MM.1S (cell line): ENCODE measurements around the gene BSN.

ENCODE experiments used
- DNase-seq: peaks from one replicate; pipeline ENCODE4 v3.0.0-alpha.2; 2015
- H2AFZ ChIP-seq: fragments of 300-600 bp; sonication (generic); 2 replicates; pipeline ENCODE4 v1.6.0; 2016; ENCODE audit warnings: antibody characterized with exemption, low read length
- H3F3A ChIP-seq: fragments of 300-600 bp; sonication (generic); 2 replicates; pipeline ENCODE4 v1.6.1; 2016; ENCODE audit warnings: mild to moderate bottlenecking, antibody characterized with exemption, low read length, moderate library complexity, mixed read lengths; ENCODE audit not compliant: insufficient read depth
- H3K27ac ChIP-seq: fragments of 300-600 bp; sonication (generic); 2 replicates; pipeline ENCODE4 v1.5.1; 2016; ENCODE audit warnings: mild to moderate bottlenecking, low read length
- H3K27me3 ChIP-seq: fragments of 300-600 bp; sonication (generic); replicated peaks from 2 replicates; pipeline ENCODE4 v1.6.0; 2016; ENCODE audit warnings: low read length; ENCODE audit not compliant: insufficient read depth
- H3K36me3 ChIP-seq: fragments of 300-600 bp; sonication (generic); replicated peaks from 2 replicates; pipeline ENCODE4 v1.6.1; 2016; ENCODE audit warnings: mild to moderate bottlenecking, low read length, mixed read lengths; ENCODE audit not compliant: insufficient read depth
- H3K4me1 ChIP-seq: fragments of 300-600 bp; sonication (generic); 2 replicates; pipeline ENCODE4 v1.6.1; 2016; ENCODE audit warnings: low read length, mixed read lengths
- H3K4me2 ChIP-seq: fragments of 300-600 bp; sonication (generic); 2 replicates; pipeline ENCODE4 v1.6.0; 2016; ENCODE audit warnings: low read depth, low read length
- H3K4me3 ChIP-seq: fragments of 300-600 bp; sonication (generic); 2 replicates; pipeline ENCODE4 v1.5.1; 2016; ENCODE audit warnings: low read length, mixed read lengths
- H3K79me2 ChIP-seq: fragments of 300-600 bp; sonication (generic); 2 replicates; pipeline ENCODE4 v1.6.1; 2016; ENCODE audit warnings: mixed run types, low read length, mixed read lengths
- H3K9ac ChIP-seq: fragments of 300-600 bp; sonication (generic); 2 replicates; pipeline ENCODE4 v1.6.1; 2016; ENCODE audit warnings: low read length, mixed read lengths
- H3K9me2 ChIP-seq: fragments of 300-600 bp; sonication (generic); replicated peaks from 2 replicates; pipeline ENCODE4 v1.6.1; 2016; ENCODE audit warnings: mild to moderate bottlenecking, low read length, mixed read lengths; ENCODE audit not compliant: insufficient read depth
- H3K9me3 ChIP-seq: fragments of 300-600 bp; sonication (generic); replicated peaks from 2 replicates; pipeline ENCODE4 v1.6.1; 2016; ENCODE audit warnings: mild to moderate bottlenecking, low read length, mixed read lengths; ENCODE audit not compliant: insufficient read depth
- H4K20me1 ChIP-seq: fragments of 300-600 bp; sonication (generic); 2 replicates; pipeline ENCODE4 v1.6.1; 2016; ENCODE audit warnings: mild to moderate bottlenecking, low read length, moderate library complexity, mixed read lengths; ENCODE audit not compliant: insufficient read depth
- EZH2 ChIP-seq: fragments of 300-600 bp; sonication (generic); optimal IDR thresholded peaks from 2 replicates; pipeline ENCODE3; 2017; ENCODE audit warnings: low read depth, mild to moderate bottlenecking, antibody characterized with exemption, low read length, mixed read lengths
- EZH2phosphoT487 ChIP-seq: fragments of 300-600 bp; sonication (generic); IDR thresholded peaks from 2 replicates; pipeline ENCODE4 v1.6.1; 2018; ENCODE audit warnings: antibody characterized with exemption, low read length
- TF ChIP-seq, protein P1 (sequence below): fragments of 300-600 bp; sonication (generic); IDR thresholded peaks from 2 replicates; pipeline ENCODE4 v1.5.1; 2016; ENCODE audit warnings: antibody characterized with exemption, low read length, mixed read lengths

Gene BSN

GRCh38 chr3:49518441-49518840 is 35.8 kb upstream of the BSN start:
- Histone ChIP-seq H3K36me3 (no peaks in the 10 kb centered on the region; the same call in 1 of the 2 replicates), H3K9me3 (no peaks in the 10 kb centered on the region), H2AFZ (no peak overlapping the region), H3K79me2 (0 out of 2 replicates have a peak, but pooled peaks cover 5% of the 10 kb centered on the region), H3K9ac (no peak overlapping the region), H3K27me3 (no peaks in the 10 kb centered on the region), H3K27ac (no peak overlapping the region), H3K4me1 (peaks cover 9% of the 10 kb centered on the region; the same call in 1 of the 2 replicates), H3K4me3 (no peak overlapping the region), H3K9me2 (no peaks in the 10 kb centered on the region), H3F3A (no peaks in the 10 kb centered on the region), H3K4me2 (no peak overlapping the region), H4K20me1 (no peaks in the 10 kb centered on the region)
- DNase-seq = no peak
- TF ChIP-seq EZH2 = no peak
- no peak for TF ChIP-seq EZH2phosphoT487
- TF ChIP-seq, protein P1, sequence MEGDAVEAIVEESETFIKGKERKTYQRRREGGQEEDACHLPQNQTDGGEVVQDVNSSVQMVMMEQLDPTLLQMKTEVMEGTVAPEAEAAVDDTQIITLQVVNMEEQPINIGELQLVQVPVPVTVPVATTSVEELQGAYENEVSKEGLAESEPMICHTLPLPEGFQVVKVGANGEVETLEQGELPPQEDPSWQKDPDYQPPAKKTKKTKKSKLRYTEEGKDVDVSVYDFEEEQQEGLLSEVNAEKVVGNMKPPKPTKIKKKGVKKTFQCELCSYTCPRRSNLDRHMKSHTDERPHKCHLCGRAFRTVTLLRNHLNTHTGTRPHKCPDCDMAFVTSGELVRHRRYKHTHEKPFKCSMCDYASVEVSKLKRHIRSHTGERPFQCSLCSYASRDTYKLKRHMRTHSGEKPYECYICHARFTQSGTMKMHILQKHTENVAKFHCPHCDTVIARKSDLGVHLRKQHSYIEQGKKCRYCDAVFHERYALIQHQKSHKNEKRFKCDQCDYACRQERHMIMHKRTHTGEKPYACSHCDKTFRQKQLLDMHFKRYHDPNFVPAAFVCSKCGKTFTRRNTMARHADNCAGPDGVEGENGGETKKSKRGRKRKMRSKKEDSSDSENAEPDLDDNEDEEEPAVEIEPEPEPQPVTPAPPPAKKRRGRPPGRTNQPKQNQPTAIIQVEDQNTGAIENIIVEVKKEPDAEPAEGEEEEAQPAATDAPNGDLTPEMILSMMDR = no peak

GRCh38 chr3:49519296-49519695 is 35.0 kb upstream of the BSN start:
- Histone ChIP-seq H4K20me1 (no peaks in the 10 kb centered on the region), H3F3A (no peaks in the 10 kb centered on the region), H3K4me2 (no peak overlapping the region), H3K4me1 (peaks cover 9% of the 10 kb centered on the region; the same call in 1 of the 2 replicates), H3K27ac (no peak overlapping the region), H3K4me3 (no peak overlapping the region), H3K9me2 (no peaks in the 10 kb centered on the region), H2AFZ (no peak overlapping the region), H3K9ac (no peak overlapping the region), H3K79me2 (0 out of 2 replicates have a peak, but pooled peaks cover 5% of the 10 kb centered on the region), H3K36me3 (no peaks in the 10 kb centered on the region; the same call in 1 of the 2 replicates), H3K27me3 (no peaks in the 10 kb centered on the region), H3K9me3 (no peaks in the 10 kb centered on the region)
- TF ChIP-seq, protein P1 = no peak
- TF ChIP-seq EZH2 (no peak), EZH2phosphoT487 (no peak)
- no peak for DNase-seq

DNA sequence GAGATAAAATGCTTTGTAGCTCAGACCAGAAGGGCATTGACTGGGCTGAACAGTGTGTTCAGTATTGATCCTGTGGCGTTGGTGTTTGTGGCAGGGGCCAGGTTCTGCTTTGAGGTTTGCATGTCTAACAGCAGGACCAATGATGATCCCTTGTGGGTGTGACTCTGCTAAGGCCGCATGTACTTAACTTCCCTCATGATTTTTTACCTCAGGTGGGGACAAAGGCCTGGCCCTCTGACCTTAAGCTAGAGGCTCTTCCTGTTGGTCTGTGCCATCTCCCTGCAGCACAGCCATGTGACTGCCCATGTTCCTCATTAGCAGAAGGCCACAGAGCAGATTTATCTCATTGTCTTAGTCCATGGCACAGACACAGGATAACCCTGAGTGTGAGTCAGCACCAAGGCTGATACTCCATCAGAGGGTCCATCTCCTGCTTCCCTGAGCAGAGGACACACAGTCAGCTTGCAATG is 34.3 kb upstream of the BSN start:
- H3K36me3 ChIP-seq = no peaks in the 10 kb centered on the region; the same call in 1 of the 2 replicates
- no peaks in the 10 kb centered on the region for H4K20me1 ChIP-seq
- H3K9ac ChIP-seq = no peak overlapping the region
- H3K4me1 ChIP-seq = peaks cover 9% of the 10 kb centered on the region; the same call in 1 of the 2 replicates
- TF ChIP-seq, protein P1 = no peak
- TF ChIP-seq EZH2 (no peak), EZH2phosphoT487 (no peak)
- H3K27ac ChIP-seq = no peak overlapping the region
- DNase-seq = no peak
- H3F3A ChIP-seq = no peaks in the 10 kb centered on the region
- 0 out of 2 replicates have a peak, but pooled peaks cover 5% of the 10 kb centered on the region for H3K79me2 ChIP-seq
- no peaks in the 10 kb centered on the region for H3K27me3 ChIP-seq
- no peak overlapping the region for H3K4me3 ChIP-seq
- H3K4me2 ChIP-seq = no peak overlapping the region
- H2AFZ ChIP-seq = no peak overlapping the region
- H3K9me3 ChIP-seq = no peaks in the 10 kb centered on the region
- H3K9me2 ChIP-seq = no peaks in the 10 kb centered on the region
